NCI-H460 (cell line): ENCODE results near the gene C20orf144. TPM values are rescaled to one million over a fixed set of nuclear protein-coding genes. Genes with fewer than 3 reads are reported as not detected.
A peak's percentile ranks its signal among the peaks of the same experiment; 100 is the strongest.

ENCODE experiments used
- DNase-seq: peaks from one replicate; pipeline ENCODE4 v3.0.0-alpha.2; 2016; ENCODE audit warnings: low read depth; ENCODE audit errors: extremely low read depth
- total RNA-seq: library from RNA; depleted of rRNA; stranded (reverse); fragments of >200 nt; shearing (Covaris generic); gene quantifications from 2 replicates; pipeline ENCODE4 v1.2.3, GENCODE V29; 2014

C20orf144 gene
- total RNA-seq, 1 experiment from 2014 or later, result not detected

DNA sequence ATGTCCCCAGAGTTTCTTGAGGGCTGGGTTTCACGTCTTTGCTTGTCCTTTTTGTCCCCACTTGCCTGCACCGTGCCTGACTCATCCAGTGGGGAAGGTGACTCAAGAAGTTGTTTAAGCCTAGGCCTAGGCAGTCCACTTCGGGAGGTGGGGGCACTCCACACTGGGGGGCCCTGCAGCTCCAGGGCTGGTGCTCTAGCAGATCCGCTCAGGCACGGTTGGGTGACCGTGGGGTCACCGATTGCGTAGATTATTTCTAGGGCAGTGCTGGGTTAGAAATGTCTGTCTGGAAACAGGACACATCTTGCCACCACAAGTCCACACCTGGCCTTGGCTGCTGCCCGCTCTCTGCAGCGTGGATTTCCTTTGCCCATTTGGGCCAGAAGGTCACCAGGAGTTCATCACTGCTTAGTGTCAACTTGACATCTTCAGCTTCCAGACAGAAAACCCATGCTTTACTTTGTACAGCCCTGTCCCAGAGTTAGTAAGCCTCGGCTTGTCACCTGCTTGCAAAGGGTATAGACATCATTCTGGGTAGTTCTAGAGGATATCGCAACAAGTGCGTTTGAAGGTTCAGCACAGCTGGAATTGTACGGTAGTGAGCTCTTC lies 13.6 kb upstream of the C20orf144 start:
- DNase-seq, result no peak

DNA sequence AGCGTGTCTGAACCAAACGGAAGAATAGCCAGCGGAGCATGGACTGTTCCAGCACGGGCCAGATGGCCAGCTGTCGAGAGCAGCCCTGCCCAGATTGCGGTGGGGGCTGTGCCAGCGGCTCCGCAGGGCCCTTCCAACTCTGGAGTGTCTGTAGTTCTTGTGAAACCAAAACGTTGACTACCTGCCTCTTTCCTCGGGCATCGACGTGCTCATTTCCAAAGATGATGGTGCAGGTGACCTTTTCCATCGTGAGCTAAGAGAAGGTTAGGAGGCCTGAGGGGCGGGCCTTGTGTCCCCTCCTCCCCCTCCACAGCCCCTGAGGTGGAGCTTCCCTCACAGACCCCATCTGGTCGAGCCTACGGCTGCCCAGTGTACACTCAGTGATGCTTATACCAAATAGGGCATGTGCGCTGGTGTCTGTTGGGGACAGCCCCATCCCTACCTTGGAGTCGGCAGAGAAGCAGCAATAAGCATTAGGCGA lies 12.9 kb upstream of the C20orf144 start:
- no peak for DNase-seq

DNA sequence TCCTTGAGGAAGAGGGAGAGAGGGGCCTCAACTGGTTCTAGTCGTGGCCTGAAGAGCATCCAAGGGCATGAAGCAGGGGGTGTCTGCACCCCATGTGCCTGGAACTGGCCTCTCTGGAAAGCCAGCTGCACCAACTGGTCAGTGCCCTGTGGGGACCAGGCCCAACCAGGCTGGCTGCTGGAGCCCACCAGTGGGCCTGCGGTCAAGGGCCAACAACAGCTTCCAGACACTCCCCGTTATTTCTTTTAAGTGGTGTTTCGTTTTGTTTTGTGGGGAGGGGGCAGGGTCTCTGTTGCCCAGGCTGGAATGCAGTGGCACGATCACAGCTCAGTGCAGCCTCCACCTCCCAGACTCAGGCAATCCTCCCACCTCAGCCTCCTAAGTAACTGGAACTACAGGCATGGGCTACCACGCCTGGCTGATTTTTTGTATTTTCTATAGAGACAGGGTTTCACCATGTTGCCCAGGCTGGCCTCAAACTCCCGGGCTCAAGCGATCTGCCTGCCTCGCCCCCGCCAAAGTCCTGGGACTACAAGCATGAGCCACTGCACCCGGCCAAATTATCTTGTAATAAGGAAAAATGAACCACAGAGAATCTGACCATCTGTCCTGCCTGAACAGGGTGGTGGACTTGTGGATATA lies 11.9 kb upstream of the C20orf144 start:
- no peak for DNase-seq

DNA sequence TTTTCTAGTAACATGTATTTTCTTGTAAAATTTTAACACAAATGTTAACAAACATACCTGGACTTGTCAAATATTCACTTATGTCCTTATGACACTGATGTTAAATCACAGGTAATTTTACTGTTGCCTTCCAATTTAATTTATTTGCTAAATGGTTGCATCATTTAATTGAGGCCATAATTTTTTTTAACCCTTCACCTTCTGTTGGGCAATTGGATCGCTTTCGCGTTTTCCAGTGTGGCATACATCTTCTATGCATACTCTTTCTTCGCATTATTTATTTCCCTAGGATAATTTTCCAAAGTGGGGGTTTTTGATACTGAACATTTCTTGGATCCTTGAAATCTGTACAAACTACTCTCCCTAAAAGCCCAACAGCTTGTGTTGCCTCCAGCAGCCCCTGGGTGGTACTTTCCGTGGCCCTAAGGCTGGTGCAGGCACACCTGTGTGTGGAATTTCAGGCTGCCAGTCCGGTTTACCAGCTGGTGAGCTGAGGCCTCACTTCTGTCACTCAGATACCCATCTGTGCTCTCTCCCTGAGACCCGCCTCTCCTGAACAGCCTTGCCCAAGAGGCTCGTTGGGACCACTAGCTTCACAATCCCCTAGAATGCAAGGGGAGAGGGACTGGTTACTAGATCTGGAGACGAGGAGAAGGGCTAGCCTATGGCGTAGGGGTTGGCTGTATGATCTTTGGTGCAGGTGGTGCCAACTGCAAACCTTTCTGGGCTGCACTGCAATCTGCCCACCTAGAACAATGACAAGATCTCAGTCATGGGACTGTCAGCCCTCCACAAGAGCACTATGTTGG lies 11.2 kb upstream of the C20orf144 start:
- DNase-seq, result no peak

DNA sequence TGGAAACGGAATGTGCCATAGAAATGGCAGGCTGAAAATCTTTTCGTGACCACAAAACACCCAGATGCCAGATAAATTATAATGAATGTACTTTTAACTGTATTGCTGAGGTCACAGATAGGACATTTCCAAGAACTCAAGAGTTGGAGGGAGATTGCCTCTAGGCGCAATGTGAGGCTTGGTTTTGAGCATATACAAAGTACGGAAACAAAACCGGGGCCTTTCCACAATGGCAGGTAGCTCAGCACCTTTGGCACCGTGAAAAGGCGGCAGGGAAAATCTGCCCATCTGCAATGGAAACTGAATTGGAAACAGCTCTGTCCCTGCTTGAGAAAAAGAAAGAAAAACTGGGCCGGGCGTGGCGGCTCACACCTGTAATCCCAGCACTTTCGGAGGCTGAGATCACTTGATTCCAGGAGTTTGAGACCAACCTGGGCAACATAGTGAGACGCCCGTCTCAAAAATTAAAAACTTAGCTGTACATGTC lies 10.5 kb upstream of the C20orf144 start:
- no peak for DNase-seq

DNA sequence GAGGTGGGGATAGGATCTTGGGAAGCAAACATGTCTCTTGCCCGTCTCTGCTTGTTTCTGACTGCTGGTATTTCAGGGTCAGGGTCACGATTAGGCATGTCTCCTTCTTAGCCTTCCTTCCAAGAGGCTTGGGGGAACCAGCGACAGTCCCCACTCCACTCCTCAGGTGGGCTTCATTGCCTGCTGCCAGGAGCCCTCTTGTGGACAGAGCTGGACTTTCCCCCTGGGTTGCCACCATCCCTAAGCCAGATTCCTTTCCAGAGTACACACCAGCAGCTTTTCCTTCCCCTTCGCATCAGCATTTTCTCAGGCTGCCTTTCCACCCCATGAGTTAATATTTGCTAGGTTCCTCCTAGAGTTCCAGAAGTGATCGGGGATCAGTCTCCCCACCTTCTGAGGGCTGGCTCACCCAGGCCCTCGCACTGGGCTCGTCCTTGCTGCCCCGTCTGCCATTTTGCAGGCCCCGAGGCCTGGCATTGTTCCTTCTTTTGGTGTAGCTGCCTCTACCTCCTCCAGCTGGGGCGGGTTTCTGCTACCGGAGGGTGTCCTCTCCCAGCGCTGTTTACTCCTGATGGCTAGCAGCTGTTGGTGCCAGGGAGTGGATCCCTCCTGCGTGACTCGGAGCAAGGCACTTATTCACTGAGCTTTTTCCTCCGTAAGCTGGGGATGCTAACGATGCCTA lies 8.8 kb upstream of the C20orf144 start:
- peak; percentile 55 for DNase-seq

DNA sequence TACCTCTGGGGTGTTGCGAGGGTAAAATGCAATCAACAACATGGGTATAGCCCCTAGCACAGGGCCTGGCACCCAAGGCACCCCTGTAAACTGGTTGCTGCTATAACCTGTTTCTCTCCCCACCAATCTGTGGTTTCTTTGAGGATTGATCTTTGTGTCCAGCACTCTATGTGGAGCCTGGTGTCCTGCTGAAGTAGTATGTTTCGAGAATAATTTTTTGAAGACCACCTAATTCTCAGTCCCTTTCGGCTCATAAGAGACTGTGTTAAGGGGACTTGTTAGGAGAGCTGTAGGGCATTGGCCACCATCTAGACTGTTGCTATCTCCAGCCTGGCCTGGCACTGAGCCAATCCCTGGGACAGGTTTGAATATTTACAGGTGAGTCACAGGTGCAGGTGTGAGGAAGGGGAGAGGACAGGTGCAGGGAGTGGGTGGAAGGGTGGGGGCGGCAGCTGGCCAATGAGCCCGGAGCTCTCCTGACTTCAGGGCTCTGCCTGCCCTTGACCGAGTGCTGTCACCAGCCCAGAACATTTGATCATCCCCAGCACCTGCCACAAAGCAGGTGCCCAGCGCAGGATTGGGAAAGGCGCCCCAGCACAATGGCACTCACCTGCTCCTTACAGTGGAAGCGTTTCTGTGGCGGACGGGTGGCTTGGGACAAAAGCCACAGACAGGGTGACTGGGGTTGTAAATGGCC lies 8.1 kb upstream of the C20orf144 start:
- DNase-seq, result no peak

DNA sequence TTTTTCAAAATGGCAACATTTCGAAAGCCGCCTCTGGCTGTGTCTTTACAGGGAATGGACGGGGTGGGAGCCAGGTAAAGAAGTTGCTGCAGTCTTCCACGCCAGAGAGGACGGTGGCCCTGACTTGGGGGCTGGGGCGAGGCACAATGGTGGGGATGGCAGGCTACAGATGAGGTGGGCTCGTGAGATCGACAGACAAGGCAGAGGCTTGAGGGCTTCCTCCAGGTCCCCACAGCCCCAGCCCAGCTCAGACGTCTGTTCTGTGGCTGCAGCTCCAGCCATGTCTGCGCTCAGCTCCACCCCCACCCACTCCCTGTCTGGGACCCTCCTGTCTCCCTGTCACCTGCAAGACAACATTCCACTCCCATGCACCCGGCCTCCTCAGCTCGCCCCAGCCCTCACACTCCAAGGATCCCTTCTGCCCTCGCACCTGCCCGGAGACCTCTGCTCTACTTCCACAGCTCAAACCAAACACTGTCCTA lies 7.4 kb upstream of the C20orf144 start:
- no peak for DNase-seq

DNA sequence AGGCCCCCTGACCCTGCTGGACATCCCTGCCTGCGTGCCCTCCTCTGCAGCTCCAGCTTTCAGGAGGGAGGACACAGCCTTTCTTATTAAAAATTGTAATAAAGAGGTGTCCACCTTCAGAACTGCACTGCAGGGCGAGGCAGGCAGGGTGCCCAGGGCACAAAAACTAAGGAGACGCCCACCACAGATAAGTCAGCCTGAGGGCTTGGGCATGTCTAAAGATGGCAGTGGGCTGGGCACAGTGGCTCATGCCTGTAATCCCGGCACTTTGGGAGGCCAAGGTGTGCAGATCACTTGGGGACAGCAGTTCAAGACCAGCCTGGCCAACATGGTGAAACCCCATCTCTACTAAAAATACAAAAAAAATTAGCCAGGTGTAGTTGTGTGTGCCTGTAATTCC lies 7.0 kb upstream of the C20orf144 start:
- no peak for DNase-seq

DNA sequence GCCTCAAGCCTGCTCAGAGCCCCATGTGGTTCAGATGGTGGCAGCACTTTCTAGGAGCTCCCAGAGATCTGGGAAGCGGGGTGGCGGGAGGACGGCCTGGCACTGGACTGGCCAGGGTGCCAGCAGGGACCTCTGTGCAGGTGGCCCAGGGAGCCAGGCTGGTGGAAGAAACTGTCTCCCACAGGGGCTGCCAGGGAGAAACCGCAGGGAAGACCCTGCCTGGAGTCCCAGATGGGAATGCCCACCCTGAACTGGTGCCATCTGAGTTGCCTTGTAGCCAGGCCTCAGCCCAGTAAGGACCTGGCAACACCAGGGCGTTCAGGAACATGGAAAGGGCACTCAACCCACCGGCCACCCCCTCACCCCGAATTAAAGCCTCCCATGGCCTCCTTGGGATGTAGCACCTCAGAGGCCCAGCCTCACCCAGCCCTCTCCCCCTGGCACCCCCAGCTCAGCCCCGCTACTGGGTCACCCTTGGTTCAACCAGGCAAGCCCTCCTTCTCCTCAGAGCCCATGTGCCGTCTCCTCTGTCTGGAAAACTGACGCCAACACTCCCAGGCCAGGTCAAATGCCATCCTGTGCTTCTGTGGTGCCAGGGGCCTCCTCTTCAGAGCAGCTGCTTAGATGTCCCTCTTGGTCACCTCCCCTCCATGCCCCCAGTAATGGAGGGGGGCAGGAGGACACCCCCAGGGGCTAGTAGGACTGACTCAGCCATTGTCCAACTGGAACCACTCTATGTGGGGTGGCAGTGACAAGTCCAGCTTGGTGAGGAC lies 5.9 kb upstream of the C20orf144 start:
- DNase-seq, result no peak

DNA sequence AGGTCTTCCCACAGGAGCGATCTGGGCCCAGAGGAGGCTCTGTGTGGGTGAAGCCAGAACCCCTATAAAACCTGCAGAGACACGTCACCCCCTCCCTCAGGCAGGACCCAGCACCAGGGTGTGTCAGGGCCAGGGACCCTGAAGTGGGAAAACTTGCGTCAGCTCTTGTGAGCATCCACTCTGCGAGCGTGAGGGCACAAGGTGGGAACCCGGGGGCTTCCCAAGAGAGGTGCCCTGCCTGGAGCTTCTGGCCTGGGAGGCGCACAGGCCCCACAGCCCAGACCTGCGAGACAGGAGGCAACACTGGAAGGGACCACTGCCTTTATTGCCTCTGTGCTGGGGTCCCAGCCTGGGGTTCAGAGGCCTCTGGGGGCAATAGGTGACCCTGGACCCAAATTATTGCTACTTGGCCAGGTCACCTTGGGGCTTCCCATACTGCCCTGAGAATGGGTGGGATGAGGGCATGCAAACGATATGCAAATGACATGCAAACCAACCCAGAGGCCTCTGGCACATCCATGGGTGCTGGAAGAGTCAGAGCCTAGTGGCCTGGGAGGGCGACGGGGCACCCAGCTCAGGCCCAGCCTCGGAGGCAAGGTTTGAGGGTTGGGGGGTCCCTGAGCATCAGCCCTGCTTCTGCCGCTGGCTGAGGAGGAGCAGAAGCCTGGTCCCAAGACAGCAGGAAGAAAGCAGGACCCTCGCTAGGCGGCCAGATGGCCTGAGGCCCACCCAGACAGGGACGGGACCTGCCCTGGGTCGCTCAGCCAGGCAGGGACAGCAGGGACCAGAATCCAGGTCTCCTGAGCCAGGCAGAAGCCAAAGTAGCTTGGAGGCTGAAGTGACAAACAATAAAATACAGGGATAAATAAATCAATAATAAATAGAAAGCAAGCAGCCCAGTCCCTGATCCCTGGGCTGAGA lies 5.1 kb upstream of the C20orf144 start:
- DNase-seq, result no peak

DNA sequence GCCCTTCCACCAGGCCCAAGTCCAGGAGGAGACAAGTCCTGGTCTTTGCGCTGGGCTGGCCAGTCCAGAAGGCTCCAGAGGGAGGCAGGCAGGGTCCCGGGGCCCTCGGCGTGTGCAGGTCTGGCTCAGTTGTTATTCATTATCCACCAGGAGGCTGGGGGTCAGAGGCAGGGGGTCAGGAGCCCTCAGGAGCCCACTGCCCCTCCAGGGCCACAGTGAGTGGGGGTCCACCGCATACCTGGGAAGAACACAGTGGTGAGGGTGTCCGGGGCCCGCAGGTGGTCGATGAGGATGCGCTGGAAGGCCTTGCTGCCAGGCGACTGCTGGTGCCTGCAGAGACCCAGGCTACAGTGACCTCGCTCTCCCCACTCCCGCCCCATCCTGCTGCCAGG lies 4.4 kb upstream of the C20orf144 start:
- no peak for DNase-seq

DNA sequence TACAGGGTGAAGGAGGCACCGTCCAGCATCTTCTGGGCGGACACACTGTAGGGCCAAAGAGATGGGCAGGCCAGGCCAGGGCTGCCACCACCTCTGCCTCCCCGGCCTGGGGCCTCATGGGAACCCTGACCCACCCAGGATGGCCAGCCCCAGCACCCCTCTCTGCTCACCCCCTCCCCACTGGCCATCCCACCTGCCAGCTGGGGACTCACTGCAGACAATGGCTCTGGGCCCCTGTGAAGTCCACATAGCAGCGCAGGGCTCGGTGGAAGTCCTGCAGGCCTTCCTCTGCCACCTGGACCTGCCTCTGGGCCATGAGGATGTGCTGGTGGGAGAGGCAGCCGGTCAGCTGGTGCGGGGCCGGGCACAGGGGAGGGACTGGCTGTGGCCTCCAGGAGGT lies 3.6 kb upstream of the C20orf144 start:
- no peak for DNase-seq

DNA sequence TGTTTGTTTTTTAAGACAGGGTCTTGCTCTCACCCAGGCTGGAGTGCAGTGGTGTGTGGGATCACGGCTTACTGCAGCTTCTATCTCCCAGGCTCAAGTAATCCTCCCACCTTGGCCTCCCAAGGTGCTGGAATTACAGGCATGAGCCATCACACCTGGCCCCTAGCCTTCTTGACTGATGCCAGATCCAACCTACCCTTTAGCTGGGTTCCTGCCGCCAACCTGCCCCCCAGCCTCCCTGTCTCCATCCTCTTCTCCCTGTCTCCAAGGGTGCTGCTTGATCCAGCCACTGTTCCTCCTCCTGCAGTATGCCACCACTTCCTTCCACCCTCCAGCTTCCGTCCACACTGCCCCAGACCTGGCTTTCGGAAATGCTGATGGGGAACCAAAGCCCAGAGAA lies 3.2 kb upstream of the C20orf144 start:
- DNase-seq, result no peak

DNA sequence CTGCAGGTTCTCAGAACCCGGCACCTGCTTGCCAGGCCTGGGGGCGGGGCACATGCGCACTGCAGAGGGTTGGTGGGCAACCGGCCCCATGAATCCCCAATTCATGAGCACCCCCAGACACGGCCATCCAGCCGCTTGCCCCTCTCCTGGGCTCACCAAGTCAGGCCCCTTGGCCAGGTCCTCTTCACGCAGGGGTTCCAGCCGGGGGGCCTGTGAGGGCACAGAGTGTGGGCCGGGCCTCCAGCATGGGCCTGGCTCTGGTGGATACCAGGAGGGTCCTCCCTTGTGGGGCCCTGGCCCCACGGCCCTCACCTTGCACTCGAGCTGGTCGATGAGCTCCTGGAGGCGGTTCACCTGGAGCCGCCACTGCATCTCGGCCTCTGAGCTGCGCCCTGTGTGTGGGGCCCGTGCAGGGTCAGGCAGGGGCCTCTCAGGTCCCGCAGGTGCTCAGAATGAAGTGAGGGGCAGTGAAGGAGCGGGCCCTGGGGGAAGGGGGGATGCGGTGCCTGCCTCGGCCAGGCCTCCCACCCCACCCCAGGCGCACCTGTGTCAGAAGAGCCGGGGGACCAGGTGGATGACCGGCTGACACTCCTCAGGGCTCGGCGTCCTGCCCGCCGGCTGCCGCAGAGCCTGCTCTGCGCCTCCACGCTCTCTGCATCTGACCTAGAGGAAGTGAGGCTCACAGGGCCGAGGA lies 2.6 kb upstream of the C20orf144 start:
- DNase-seq, result no peak

DNA sequence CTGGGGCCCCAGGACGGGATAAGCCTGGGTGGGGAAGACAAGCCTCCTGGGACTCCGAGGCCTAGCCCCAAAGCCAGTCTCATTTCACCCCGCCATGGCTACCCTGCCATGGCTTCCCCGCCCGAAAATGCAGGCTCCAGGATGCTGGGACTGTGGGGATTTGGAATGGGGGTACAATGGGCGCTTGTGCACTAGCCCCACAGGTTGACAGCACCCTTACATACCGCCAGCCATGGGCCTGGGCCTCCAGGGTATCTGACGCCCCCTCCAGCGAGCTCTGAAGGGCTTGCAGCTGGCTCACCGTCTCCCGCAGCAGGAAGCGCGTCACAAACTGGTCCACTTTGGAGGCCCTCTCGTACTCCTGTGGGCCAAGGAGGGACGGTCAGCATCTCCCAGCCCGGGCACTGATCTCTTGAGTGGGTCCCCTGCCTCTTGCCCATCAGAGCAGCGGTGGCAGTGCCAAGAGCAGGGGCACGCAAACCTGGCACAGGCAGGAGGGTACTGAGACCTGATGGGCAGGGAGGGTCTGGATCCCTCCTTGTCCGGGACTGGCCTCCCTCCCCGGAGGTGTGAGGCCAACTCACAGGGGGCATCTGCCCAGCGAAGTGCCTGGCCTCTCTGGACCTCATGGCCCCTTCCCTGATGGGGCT lies 2.0 kb upstream of the C20orf144 start:
- DNase-seq, result no peak

DNA sequence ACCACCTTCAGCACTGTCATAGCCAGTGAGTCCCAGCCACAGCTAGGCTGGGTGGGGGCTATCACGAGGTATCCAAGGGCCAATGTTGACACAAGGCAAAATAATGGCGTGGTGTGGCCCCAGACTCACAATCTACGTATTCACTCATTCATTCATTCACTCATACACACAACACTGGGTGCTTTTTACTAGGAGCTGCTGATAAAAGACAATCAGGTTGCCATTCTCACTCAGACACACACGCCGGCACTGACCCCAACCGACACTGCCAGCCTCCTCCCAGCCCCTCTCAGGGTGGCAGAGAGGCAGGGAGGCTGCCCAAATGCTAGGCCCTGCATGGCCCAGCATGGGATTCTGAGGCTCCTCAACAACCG lies 1.5 kb upstream of the C20orf144 start:
- no peak for DNase-seq
